Stimulated activated CD8-positive, alpha-beta memory T cell treated with anti-CD3 and anti-CD28 coated beads, Interleukin-15, amount 100 ng/mL, for 24 hours (primary cell): ENCODE results near the gene RPL31.

Experiments
- DNase-seq: peaks from one replicate; pipeline ENCODE4 v3.0.0-alpha.2; 2020; ENCODE audit warnings: low read depth

Gene RPL31

DNA sequence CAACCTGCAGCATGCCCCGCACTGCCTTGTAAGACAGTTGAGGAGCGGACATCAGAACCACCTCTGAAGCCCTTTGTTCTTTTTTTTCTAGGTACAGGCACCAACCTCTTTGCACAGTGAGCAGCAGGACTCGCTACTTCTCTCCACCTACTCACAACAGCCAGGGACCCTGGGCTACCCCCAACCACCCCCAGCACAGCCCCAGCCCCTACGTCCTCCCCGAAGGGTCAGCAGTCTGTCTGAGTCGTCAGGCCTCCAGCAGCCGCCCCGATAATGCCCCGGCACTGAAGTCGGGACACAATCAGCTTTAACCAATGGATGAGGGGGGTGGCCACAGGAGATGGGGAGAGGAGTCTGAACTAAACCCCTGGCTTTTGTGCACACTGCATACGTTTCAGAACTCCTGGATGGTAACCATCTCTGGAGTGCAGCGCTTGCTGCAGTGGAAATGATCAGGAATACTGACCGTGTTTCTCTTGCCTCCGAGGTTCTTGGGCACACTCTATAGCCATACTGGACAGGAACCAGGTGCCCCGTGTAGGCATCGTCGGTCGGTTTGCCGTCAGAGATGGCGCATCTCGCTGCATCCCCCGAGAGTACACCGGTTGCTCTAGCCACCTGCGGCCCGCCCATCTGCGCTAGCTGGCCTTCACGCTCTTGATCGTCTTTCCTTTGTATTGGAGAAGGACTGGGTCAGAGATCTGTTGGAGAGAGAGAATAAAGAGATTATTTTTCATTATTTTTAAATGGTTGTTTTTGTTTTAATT lies 6.6 kb upstream of the RPL31 start:
- no peak for DNase-seq

DNA sequence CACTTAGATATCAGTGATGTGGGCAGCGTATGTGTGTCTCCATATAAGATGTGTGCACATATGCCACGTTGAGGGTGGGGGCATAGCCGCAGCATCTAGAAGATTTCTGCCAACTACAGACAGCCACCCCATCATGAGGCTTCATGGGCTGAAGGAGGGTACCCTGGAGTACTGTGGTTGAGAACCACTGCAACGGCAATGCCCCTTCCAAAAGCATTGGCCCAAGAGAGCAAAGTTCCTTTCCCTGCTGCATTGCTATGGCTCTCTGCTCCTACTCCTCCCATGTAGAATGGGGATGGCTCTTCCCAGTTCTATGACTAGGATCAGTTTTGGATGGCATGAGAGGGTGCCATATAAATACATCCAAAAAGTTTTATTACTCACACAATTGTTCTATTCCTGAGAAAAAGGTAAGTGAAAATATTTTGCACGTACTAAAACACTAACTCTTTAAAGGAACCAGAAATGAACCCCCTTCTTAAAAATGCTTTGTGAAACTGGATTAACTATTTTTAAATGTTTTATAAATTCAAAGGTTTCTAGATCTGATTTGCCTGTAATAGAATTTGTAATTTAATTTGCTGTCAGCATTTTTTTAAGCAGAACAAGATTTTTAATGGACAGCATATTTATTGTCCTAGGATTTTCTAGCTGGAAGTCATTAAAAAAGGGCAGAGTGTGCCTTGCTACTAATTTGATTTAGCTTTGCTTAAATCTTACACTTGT lies 4.4 kb upstream of the RPL31 start:
- DNase-seq, result no peak

DNA sequence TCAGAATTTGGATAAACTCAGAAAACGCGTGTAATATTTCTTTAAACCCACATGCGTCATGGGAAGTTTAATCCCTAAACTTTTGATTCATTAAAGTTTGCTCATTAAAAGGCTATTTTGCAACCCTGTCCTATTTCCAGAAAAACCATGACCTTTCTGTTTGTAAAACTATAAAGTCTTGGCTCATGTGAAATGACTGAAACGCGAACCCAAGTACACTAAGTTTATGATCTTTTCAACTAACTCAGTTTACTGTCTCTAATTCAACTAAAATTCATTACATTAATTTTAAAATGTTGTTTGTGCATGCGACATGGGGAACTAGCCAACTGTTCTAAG lies 3.9 kb upstream of the RPL31 start:
- no peak for DNase-seq

DNA sequence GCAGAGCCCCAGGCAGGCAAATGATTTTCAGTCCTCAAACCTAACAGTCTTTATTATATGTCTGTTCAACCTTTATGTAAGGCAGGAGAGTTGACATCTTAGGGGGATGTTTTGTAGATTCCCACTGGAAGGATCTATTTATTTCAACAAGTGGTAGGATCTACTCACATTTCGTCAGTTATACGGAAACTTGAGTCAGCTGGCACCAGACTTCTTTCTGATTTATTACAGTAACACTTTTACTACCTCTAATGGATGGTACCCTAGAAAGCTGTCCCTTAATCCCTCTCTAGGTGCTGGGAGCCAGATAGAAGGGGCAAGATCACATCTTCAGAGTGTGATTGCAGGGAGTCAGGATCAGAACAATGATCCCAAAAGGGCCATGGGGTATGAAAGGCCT lies 2.1 kb upstream of the RPL31 start:
- no peak for DNase-seq

DNA sequence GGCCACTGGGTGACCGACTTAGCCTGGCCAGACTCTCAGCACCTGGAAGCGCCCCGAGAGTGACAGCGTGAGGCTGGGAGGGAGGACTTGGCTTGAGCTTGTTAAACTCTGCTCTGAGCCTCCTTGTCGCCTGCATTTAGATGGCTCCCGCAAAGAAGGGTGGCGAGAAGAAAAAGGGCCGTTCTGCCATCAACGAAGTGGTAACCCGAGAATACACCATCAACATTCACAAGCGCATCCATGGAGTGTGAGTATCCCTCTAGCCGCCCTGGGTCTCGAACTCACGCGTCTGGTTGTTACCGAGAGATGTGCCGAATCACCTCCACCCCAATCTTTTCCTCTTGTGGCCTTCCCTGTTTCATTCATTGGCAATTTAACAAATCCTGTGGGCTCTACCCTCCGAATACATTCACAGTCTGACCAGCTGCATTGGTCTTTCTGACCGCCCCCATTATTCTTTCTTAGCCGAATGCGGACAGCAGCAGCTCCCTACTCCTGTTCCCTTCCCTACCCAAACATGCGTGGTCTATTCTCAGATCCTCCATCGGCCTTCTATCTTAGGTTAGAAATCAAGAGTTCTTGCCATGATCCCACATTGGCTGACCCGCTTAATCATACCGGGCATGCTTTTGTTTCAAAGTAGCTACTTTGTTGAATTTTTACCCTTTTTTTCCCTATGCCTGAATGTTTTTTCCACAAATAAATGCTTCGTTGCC lies 631 bp downstream of the RPL31 start:
- peak; percentile 19 for DNase-seq

DNA sequence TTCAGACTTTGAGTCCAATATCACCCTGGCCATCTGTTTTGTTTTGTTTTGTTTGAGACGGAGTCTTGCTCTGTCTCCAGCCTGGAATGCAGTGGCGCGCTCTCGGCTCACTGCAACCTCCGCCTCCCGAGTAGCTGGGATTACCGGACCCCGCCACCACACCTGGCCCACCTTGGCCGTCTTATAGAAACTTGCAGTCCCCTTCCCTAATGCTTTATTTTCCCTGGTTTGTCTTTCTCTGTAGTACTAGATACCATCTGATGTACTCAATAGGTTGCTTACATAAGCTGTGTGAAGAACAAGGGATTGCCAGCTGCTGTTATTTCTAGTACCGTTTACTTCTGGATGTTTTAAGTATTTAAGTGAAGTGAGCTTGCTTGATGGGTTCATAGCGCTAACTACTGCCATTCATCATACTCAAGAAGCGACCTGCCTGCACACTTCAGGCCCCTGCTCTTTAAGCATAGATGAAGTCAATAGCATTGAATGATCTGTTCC lies 1.2 kb downstream of the RPL31 start:
- DNase-seq, result no peak

DNA sequence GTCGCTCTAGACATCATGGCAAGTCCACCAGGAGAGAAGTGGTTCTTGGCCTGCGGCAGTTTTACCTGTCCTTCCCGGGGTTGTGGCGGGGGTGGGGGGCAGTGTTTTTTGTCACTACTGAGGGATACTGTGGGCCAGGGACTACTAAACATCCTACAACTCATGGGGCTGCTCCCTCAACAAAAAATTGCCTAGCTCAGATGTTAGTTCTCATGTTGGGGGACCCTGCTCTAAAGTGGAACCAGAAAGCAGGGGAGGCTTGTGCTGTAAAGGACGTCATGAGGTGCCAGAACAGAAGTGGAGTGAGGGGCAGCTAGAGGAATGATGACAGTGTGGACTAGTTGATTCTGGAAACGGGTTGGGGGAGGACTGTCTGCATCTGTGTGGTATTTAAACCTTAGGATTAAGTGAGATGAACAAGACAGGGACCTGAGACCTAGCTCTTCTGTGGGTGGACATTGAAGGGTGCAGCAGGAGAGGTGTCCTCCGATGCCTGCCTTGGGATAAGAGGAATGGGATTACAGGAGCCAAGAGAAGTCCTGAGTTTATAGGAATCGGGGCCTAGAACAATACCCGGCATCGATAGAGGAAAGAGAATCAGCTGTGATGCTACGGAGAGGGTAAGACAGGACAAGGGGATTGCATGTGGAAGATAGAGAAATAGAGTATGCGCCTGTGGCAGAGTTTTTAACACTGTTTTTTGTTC lies 2.7 kb downstream of the RPL31 start:
- DNase-seq, result no peak

DNA sequence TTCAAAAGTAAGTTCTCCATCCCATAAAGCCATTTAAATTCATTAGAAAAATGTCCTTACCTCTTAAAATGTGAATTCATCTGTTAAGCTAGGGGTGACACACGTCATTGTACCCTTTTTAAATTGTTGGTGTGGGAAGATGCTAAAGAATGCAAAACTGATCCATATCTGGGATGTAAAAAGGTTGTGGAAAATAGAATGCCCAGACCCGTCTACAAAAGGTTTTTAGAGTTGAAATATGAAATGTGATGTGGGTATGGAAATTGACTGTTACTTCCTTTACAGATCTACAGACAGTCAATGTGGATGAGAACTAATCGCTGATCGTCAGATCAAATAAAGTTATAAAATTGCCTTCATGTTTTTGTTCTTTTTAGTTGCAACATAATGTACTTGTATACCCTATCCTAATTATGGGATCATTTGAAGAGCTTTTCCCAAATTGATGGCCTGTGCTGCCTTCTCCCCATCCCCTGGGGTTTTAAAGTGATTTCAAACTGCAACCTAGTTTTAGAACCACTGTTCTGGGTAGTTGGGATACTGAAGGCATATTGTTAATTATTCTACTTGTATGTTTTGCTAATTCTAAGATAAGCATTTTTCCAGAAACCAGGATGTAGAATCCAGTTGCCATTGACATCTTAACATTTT lies 4.1 kb downstream of the RPL31 start:
- no peak for DNase-seq

DNA sequence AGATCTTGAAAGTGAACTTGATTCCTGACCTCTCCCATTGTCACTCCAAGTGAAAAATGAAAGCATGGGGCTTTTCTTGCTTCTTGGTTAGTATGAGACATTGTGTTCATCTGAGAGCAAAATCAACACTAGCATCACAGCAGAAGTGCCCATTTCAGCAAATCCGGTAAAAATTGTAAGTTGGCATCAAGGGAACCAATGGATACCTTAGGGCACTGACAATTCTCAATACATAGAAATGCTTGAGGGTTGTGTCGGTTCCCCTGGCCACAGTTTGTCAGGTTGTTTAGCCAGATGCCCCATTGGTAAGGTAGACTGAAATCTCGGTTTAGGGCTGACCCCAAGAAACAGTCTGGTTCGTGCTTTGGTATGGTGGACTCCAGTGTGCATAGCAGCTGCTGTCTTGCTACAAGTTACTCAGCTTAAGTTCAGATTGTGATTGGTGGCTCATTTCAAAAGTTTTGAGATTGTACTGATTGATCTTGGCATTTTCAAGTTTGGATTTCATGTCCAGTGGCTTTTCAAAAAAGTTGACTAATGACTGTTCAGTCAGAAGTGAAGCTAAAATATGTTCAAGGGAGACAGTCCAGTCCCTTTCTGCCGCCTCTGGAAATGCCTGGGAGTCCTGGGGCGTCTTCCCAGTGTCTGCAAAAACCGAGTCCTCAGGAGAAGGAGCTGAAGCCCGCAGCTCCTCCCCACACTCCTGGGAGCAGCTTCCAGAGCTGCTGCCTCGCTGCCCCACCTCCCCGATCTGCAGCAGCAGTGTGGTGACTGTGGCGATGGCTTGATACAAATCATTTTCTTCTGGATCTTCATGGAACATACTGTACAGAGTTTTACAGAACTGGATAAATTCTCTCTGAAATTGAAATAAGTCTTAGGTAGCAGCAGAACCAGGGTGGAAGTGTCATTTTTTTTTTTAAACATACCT lies 5.6 kb downstream of the RPL31 start:
- no peak for DNase-seq

DNA sequence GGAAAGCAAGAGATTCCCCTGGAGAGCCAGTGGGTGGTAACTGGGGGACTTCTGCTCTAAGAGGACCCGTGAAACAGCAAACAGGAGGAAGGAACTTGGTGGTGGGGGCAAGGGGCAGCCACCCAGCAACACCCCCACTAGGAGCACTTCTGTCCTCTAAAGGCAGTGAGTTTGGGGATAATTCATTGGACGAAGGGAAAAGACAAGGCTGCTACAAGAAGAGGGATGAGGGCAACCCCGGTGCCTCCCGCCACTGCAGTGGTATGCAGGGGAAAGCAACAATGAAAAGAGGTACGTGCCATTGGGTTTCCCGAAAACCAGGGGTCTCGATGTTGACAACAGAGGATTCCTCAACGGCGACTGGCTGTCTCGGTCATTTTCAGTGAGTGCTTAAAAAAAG lies 9.1 kb downstream of the RPL31 start:
- no peak for DNase-seq

DNA sequence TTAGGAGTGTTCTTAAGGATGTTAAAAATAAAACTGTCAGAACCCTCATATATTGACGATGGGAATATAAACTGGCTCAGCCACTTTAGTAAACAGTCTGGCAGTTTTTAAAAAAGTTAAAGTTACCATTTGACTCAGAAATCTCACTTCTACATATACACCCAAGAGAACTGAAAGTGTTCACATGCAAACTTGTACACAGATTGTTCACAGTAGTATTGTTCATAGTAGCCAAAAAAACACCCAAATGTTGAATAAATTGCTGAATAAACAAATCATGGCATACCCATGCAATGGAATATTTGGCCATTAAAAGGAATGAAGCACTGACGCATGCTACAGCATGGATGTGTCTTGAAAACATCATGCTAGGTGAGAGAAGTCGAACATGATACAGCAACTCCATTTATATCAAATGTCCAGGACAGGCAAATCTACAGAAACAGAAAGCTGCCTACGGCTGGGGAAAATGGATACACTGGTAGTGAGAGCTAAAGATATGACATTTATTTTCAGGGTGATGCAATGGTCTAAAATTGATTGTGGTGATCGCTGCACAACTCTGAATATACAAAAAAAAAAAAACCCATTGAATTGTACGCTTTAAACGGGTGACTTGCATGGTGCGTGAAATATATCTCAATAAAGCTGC lies 10.1 kb downstream of the RPL31 start:
- no peak for DNase-seq

DNA sequence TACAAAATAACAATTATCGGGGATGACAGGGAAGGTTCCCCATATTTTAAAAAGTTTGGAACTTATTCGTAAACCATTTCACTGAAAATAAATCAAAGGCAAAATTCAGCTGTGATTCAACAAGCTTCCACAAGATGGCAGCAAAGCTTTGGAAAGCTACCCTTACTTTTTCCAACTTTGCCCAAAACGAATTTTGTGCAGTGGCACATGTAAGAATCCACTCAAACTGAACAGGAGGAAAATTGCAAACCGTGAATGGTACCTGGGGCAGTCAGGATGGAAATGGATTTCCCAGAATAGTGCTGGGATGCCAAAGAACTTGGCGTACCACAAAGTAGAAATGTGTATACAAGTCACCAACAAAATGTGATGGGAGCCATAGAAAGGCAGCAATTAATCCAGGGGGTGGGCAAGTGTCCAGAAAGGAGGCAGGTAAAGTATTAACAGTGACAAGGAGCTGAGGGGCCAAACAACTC lies 10.7 kb downstream of the RPL31 start:
- DNase-seq, result no peak

DNA sequence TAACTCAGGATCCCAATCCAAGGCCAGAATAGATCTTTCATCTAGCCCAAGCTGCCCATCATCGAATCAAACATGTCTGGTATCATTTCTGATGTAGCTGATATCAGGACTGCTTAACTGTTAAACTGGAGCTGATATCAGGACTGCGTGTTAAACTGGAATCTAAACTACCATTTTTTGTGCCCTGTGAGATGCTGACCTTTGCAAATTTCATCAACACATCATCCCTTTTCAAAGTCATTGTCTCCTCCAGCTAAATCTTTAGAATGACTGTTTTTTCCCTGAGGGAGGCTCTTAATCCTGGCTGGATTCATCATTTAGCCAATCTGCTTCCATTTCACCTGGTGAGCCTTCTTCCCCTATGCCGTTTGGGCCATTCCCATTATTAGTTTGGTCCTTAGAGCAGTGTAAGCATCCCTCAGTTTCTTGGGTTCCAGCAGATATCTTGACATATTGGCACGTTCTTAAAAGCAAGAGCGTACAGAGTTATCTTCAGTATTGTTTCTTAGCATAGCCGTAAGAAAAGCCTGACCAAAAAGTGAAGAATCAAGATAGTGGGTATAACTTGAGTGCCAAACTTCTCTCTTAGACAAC lies 12.3 kb downstream of the RPL31 start:
- no peak for DNase-seq

DNA sequence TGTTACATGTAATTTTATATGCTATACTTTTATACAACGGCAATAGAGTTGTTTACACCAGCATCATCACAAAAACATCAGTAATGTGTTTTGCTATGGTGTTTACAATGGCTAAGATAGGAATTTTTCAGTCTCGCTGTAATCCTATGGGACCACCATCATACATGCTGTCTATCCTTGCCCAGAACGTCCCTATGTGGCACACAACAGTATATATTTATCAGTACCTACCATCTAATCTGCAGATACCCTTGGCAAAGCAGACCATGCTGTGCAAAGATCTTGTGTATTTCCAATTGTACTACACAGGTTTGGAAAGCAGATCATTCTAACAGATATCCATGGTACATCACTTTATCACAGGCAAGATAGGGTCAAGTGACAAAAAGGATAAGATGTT lies 15.3 kb downstream of the RPL31 start:
- DNase-seq, result no peak

DNA sequence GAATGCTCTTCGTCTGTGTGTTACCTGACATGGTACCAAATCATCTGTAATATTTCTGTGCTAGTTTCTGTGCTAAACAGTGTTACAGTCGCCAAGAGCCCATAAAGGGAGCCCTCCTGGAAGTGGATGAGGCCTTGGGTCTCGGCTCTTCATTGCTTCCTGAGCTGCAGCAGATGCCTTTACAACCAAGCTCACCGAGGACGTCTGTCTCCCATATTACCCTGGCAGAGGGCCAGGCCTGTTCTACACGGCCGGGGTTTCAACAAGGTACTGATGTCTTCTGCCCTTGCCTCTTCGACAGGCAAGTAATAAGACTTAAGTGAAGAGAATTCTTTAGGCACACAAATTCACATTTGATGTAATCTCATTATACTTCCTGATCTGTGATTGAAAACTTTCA lies 16.8 kb downstream of the RPL31 start:
- DNase-seq, result no peak

DNA sequence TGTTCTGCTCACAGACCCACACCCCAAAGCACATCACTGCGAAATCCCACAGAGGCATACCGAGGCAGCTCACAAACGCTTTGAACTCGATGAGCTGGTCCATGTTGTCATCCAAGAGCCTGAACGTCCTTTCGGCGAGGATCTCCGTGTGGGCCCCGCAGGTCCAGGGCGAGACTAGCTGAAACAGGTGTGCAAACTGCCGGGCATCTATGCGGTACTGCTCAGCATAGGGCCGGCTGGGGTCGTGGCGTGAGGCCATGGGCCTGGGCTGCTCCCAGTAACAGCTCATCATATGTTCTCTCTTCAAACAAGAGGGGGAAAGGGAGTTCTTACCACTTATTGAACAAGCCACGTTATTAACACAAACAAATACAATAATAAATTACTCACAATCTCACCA lies 20.1 kb downstream of the RPL31 start:
- no peak for DNase-seq

DNA sequence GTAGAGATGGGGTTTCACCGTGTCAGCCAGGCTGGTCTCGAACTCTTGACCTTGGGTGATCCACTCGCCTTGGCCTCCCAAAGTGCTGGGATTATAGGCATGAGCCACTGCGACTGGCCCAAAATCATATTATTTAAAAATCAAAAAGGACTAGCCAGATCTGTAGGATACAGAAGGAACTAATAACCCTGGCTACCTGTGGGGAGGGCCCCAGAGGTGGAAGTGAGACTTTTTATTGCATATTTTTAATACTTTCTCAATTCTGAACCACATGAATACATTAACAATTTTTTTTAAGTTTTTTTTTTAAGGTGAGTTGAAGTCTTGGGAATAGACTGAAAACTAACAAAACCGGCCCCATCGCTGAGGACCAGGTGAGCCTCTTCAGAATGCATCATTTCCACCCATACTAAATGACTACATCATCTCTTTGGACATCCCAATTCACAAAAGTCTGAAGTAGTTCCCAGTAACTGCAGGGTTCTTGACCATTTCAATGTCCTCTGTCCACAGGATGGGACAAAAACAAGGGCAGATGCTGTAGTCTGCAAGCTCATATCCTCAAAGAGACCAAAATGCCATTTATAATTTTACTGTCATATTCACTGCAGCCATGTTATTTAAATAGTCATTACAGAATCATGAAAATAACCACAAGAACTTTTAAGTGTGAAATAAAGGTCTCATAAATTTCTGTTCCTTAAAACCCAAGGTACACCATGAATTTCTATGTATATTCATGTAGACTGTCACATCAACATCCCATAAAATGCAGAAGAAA lies 21.4 kb downstream of the RPL31 start:
- no peak for DNase-seq

DNA sequence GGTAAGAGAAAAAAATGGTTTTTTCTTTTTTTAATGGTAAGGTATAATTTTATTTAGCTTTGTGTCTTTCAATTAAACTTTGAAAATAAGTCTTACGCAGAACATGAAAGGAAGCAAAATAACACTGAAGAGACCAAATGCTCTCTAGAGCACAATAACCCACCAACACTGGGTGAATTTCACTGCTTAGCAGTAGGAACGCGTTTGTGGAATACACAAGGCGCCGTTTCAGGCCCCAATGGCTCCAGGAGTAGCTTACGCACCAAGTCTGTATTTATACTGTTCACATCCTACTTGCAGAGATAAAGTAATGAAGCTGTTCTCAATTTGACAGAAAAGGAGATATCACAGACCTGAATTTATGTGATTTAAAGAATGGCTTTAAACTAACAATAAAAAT lies 23.5 kb downstream of the RPL31 start:
- DNase-seq, result no peak

DNA sequence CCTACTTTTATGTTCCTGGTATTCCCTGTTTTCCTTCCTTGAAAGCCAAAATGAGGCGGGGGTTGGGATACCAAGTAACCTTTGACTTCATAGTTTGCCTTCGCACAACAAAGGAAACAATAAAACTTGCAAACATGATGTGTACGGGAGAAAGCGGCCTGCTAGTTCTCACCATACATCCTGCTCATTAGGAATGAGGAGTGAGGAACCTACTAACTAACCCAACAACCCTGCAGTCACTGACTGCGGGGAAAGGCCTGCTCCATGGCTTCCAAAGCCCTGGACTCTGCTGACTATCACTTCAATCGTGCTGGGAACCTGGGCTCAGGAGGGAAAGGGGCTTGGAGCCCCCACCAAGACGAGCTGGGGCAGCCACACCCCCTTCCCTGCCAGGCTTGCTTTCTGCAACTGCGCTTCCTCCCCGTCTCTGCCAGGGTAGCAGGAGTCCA lies 24.2 kb downstream of the RPL31 start:
- no peak for DNase-seq
